Gastroesophageal sphincter (tissue), 3 donors: ENCODE data around the gene LRRFIP1.

ENCODE experiments used
- CTCF ChIP-seq, 4 experiments: fragments of 200-600 bp in 2 of 4; fragments of 450-650 bp in 2 of 4; sonication (generic) in 1 of 4; IDR thresholded peaks; one replicate each; pipeline ENCODE4 v1.5.1; 2017 to 2019; ENCODE audit warnings: antibody characterized with exemption in 4 of 4, mild to moderate bottlenecking in 2 of 4, moderate library complexity in 2 of 4
- EP300 ChIP-seq: sonication (generic); formaldehyde crosslinking; IDR thresholded peaks from one replicate; pipeline ENCODE4 v1.6.1; 2017; ENCODE audit warnings: antibody characterized with exemption, mild to moderate bottlenecking
- POLR2A ChIP-seq, 2 donors: fragments of 450-650 bp; IDR thresholded peaks; one replicate each; pipeline ENCODE4 v1.6.1; 2017; ENCODE audit warnings: antibody characterized with exemption in 2 of 2, mild to moderate bottlenecking in 2 of 2, moderate library complexity in 1 of 2
- POLR2AphosphoS5 ChIP-seq: sonication (generic); formaldehyde crosslinking; IDR thresholded peaks from one replicate; pipeline ENCODE4 v1.6.1; 2017; ENCODE audit warnings: antibody characterized with exemption

GRCh38 chr2:237664151-237664550 is 36.8 kb downstream of the LRRFIP1 start:
- TF ChIP-seq POLR2A (IDR thresholded peaks at IDR 0.05), result no peak
- TF ChIP-seq CTCF (IDR thresholded peaks at IDR 0.05), result no peak
- TF ChIP-seq POLR2AphosphoS5, result no peak
- no peak for TF ChIP-seq EP300
